ENCODE data around the gene SELENOO. TPM values are rescaled to one million over a fixed set of nuclear protein-coding genes. Genes with fewer than 3 reads are reported as not detected.
"Not testable (repeated sequence)": the region's sequence is repeated elsewhere in the genome, so short reads cannot be mapped to it uniquely, and the experiment has no call there.

The SELENOO gene
- total RNA-seq, 1 donor from 2014 or later, result 7.8 TPM

GRCh38 chr22:50201191-50202129 is 649 bp downstream of the SELENOO start:
- DNase-seq, result no peak

DNA sequence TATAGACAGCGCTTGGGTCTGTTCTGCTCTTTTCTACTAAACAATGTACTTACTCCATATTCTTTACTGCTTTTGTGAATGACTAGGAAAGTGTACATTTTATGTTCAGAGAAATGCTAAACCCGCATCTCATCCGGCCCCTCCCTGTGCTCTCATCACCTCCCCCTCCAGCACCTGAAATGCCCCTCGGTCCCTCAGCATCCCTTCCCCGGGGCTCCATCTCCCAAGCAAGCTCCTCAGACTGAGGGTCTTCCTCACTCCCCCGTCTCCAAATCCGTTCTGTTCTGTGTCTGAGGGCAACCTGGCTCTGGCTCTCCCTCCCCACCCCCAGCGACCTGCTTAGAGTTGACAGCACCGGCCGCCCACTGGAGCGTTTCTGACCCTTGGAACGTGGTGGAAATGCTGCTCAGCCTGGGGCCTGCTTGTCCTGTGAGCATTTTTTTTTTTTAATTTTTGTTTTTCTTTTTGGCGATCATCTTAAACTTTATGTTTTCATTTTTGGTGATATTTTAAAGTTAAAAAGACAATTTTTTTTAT is 1.4 kb downstream of the SELENOO start:
- DNase-seq, result no peak

DNA sequence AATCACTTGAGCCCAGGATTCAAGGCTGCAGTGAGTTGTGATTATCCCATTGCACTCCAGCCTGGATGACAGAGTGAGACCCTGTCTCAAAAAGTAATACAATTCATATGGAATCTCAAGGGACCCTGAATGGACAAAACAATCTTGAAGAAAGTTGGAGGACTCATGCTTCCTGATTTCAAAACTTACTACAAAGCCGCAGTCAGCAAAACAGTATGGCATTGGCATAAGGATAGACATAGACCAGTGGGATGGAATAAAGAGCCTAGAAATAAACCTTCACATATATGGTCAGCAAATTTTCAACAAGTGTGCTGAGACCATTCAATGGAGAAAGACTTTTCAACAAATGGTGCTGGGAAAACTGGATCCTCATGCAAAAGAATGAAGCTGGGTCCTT is 2.5 kb downstream of the SELENOO start:
- no peak for DNase-seq

GRCh38 chr22:50204571-50204970 is 3.8 kb downstream of the SELENOO start:
- DNase-seq, result no peak

- DNase-seq, result not testable (repeated sequence)
Measured at GRCh38 chr22:50204998-50205397, 4.2 kb downstream of the SELENOO start.

DNA sequence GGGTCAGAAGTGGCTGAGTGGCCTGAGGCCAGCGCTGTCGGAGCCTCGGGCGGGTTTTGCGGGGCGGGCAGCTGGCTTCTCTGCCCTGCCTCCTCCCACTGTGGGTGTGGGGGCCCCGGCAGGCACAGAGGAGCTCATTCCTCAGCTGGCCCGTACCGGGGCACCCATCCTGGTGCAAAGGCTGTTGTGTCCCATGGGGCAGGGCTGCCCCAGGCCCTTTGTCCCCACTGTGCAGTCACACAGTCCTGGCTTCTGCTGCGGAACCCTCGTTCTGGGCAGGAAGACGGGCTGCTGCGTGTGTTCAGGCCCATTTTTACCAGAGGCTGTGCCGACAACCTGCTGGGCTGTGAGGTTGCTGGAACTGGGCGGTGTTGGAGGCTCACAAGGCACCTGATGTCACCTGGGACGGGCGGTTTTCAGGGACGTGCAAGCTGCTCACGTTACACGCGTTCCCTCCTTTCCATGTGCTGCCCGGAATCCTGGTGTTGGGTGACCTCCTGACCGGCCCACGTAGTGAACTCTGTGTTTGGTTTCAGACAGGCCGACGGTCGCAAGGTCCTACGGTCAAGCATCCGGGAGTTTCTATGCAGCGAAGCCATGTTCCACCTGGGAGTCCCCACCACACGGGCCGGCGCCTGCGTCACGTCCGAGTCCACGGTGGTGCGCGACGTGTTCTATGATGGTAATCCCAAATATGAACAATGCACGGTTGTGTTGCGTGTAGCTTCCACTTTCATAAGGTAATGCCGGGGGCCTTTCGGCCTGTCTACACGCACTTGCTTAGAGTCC is 5.2 kb downstream of the SELENOO start:
- no peak for DNase-seq

DNA sequence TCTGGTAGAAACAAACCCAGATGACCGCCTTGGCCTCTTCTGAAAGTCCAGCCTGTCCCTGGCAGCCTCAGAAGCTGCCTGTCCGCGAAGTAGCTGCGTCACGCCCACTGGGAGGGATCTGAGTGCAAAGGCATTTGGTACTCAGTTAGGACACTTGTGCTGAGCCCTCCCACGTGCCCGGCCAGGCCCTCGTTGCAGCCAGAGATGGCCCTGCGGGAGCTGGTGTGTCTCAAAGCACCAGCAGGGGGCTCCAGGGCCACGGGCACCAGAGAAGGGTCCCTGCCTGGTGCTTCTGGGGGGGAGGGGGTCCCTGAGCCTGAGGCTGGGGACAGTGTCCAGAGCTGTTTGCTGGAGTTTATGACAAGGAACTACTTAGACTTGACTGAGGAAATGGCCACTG is 5.8 kb downstream of the SELENOO start:
- no peak for DNase-seq

GRCh38 chr22:50207383-50208140 is 6.8 kb downstream of the SELENOO start:
- DNase-seq, result no peak

- DNase-seq, result no peak
Measured at GRCh38 chr22:50208430-50208938, 7.7 kb downstream of the SELENOO start.

GRCh38 chr22:50208939-50209892 is 8.4 kb downstream of the SELENOO start:
- no peak for DNase-seq

- no peak for DNase-seq
Measured at GRCh38 chr22:50209893-50210292, 9.1 kb downstream of the SELENOO start.

- DNase-seq, result no peak
Measured at GRCh38 chr22:50210378-50211139, 9.7 kb downstream of the SELENOO start.

- DNase-seq, result no peak
Measured at GRCh38 chr22:50211147-50211546, 10.3 kb downstream of the SELENOO start.

DNA sequence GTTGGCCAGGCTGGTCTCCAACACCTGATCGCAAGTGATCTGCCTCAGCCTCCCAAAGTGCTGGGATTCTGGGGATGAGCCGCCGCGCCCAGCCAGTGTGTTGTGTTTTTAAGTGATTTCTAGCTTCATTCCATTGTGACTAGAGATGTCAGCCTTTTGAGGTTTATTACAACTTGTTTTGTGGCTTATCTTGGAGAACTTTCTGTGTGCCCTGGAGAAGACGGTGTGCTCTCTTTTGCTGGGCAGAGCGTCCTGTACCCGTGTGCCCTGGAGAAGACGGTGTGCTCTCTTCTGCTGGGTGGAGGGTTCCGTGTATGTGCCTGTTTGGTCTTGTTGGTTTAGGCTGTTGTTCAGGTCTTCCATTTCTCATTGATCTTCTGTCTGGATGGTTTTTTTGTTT is 12.5 kb downstream of the SELENOO start:
- no peak for DNase-seq

DNA sequence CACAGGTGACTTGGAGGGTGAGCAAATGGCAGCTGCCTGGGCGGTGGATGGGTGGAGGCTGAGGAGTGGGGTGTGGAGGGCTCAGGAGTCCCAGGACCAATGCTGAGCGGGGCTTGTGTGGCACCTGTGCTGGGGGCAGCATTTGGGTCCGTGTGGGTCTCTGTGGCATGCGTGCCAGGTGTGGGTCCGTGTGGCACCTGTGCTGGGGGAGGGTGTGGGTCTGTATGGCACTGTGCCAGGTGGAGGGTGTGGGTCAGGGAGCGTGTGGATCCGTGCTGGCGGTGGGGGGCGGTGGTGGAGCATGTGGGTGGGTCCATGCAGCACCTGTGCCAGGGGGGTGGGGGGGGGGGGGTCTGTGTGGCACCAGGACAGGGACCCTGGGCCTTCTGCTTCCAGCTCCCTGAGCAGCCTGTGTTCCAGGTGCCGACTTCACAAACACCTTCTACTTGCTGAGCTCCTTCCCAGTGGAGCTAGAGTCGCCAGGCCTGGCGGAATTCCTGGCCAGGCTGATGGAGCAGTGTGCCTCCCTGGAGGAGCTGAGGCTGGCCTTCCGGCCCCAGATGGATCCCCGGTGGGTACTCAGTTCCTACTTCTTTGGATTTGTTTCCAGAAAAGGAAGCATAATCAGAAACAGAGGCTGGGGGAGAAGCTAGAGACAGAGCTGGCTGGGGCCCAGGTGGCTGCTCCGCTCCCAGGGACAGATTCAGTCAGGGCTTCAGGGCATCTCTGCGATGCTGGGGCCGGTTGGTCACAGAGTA is 14.7 kb downstream of the SELENOO start:
- no peak for DNase-seq

- no peak for DNase-seq
Measured at GRCh38 chr22:50216055-50216683, 15.4 kb downstream of the SELENOO start.

- DNase-seq, result no peak
Measured at GRCh38 chr22:50216684-50217520, 16.1 kb downstream of the SELENOO start.

Data from occipital lobe (tissue), 2 donors.